Measurements from ENCODE around the gene ZSCAN32. TPM values are rescaled to one million over a fixed set of nuclear protein-coding genes. Genes with fewer than 3 reads are reported as not detected.

Gene ZSCAN32
- total RNA-seq, 4 donors from 2014 or later: 9.7 to 20.9 (median 11.9) TPM

DNA sequence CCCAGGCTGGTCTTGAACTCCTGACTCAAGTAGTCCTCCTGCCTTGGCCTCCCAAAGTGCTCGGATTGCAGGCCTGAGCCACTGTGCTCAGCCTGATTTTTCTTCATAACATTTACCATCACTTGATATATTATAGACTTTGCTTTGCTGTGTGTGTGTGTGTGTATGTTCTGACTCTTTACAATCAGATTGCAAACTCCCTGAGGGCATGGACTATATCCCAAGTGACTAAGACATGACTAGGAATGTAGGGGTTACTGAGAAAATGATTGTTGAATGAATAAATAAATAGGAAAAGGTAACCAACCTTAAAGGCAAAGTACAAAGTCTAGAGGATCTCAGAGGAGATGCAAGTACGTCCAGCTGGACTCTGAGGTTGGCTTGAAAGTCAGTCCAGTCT is 54.8 kb downstream of the ZSCAN32 start:
- TF ChIP-seq EP300 (IDR thresholded peaks at IDR 0.05) (no peak), POLR2A (IDR thresholded peaks at IDR 0.05) (no peak), POLR2AphosphoS5 (IDR thresholded peaks at IDR 0.05) (no peak)
- TF ChIP-seq, protein P1, sequence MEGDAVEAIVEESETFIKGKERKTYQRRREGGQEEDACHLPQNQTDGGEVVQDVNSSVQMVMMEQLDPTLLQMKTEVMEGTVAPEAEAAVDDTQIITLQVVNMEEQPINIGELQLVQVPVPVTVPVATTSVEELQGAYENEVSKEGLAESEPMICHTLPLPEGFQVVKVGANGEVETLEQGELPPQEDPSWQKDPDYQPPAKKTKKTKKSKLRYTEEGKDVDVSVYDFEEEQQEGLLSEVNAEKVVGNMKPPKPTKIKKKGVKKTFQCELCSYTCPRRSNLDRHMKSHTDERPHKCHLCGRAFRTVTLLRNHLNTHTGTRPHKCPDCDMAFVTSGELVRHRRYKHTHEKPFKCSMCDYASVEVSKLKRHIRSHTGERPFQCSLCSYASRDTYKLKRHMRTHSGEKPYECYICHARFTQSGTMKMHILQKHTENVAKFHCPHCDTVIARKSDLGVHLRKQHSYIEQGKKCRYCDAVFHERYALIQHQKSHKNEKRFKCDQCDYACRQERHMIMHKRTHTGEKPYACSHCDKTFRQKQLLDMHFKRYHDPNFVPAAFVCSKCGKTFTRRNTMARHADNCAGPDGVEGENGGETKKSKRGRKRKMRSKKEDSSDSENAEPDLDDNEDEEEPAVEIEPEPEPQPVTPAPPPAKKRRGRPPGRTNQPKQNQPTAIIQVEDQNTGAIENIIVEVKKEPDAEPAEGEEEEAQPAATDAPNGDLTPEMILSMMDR (IDR thresholded peaks at IDR 0.05): no peak
- DNase-seq (ENCODE audit: low spot score in 2 of 2): no peak

More for the DNA sequence above, 54.8 kb downstream of the ZSCAN32 start:
- no peaks in the 10 kb centered on the region for H3K27me3 ChIP-seq
- H3K36me3 ChIP-seq: no peaks in the 10 kb centered on the region
- no peak overlapping the region for H3K4me3 ChIP-seq
- 74% methylated on average over 2 of the region's 2 CpGs for WGBS
- H3K27ac ChIP-seq: no peak overlapping the region
- H3K9me3 ChIP-seq: no peaks in the 10 kb centered on the region
- H3K4me1 ChIP-seq: no peaks in the 10 kb centered on the region

Other genes starting within 250 kb of the ZSCAN32 start
- not detected for gene OR1F1, start 212.8 kb downstream of the ZSCAN32 start, total RNA-seq
- 1 to 10 TPM; 2.6 to 7.7 (median 4.8) TPM for gene ZNF200, start 165.8 kb downstream of the ZSCAN32 start, total RNA-seq
- gene MEFV, start 144.4 kb downstream of the ZSCAN32 start, total RNA-seq: under 1 TPM in 3 of 4 donors, not detected in 1; 0.16 to 0.40 (median 0.17) TPM
- gene ZNF263, start 117.5 kb downstream of the ZSCAN32 start, total RNA-seq: 10 to 100 TPM; 40.6 to 56.3 (median 45.1) TPM
- 1 to 10 TPM; 1.9 to 4.3 (median 2.1) TPM for gene TIGD7, start 95.6 kb downstream of the ZSCAN32 start, total RNA-seq
- gene ZNF75A, start 95.5 kb downstream of the ZSCAN32 start, total RNA-seq: 10 to 100 TPM; 13.8 to 40.4 (median 19.1) TPM
- gene OR2C1, start 45.1 kb downstream of the ZSCAN32 start, total RNA-seq: under 1 TPM in 1 of 4 donors, not detected in 3; 0.34 TPM
- 10 to 100 TPM in 1 of 4 donors, 1 to 10 TPM in 3; 8.4 to 14.9 (median 9.7) TPM for gene ZNF174, start 211 bp upstream of the ZSCAN32 start, total RNA-seq
- 1 to 10 TPM; 1.5 to 4.3 (median 2.4) TPM for gene ZNF597, start 42.5 kb upstream of the ZSCAN32 start, total RNA-seq
- gene NAA60, start 42.7 kb upstream of the ZSCAN32 start, total RNA-seq: 10 to 100 TPM; 20.9 to 40.2 (median 26.4) TPM
- gene C16orf90, start 94.5 kb upstream of the ZSCAN32 start, total RNA-seq: not detected
- 10 to 100 TPM in 1 of 4 donors, 1 to 10 TPM in 3; 4.9 to 12.6 (median 6.6) TPM for gene CLUAP1, start 100.0 kb upstream of the ZSCAN32 start, total RNA-seq
- 1 to 10 TPM in 1 of 4 donors, under 1 TPM in 3; 0.16 to 1.2 (median 0.39) TPM for gene NLRC3, start 176.4 kb upstream of the ZSCAN32 start, total RNA-seq
- gene SLX4, start 210.6 kb upstream of the ZSCAN32 start, total RNA-seq: 1 to 10 TPM; 2.9 to 6.0 (median 4.5) TPM